GM21423 (cell line): ENCODE measurements around the gene CHCHD4.

Experiments
- ATAC-seq: cut with Tn5 transposase; IDR thresholded peaks from one replicate; pipeline ENCODE4 v1.9.1; 2021; ENCODE audit warnings: mild to moderate bottlenecking, moderate library complexity; ENCODE audit not compliant: unreplicated experiment

Gene CHCHD4

GRCh38 chr3:14063152-14063551 is 61.5 kb downstream of the CHCHD4 start:
- no peak for ATAC-seq
